CD14-positive monocyte (primary cell): ENCODE data around the gene VSTM4. TPM values are rescaled to one million over a fixed set of nuclear protein-coding genes. Genes with fewer than 3 reads are reported as not detected.

Source experiments
- DNase-seq, 3 donors: peaks; one replicate each; pipeline ENCODE4 v3.0.0-alpha.2; 2011 to 2022
- H2AFZ ChIP-seq: 2 replicates; pipeline ENCODE4 v1.6.0; 2012; ENCODE audit warnings: mild to moderate bottlenecking, low read depth, low read length, inconsistent platforms; ENCODE audit not compliant: insufficient read depth, poor library complexity, severe bottlenecking
- H3K27ac ChIP-seq, 2 donors: 1 replicate in 1 of 2; 2 replicates in 1 of 2; pipeline ENCODE4 v1.5.1; 2012 to 2013; ENCODE audit warnings: low read length in 2 of 2, control low read depth in 1 of 2, inconsistent platforms in 1 of 2, low read depth in 1 of 2, mild to moderate bottlenecking in 1 of 2
- H3K27me3 ChIP-seq, 2 donors: one replicate each; pipeline versions ENCODE4 v1.6.0 to v1.6.1; 2011 to 2013; ENCODE audit warnings: low read length in 2 of 2; ENCODE audit not compliant: control insufficient read depth in 2 of 2, insufficient read depth in 2 of 2
- H3K36me3 ChIP-seq, 2 donors: replicated peaks in 1 of 2; 1 replicate in 1 of 2; 2 replicates in 1 of 2; pipeline versions ENCODE4 v1.5.1 to v1.6.1; 2012 to 2013; ENCODE audit warnings: low read length in 2 of 2, control low read depth in 1 of 2, inconsistent platforms in 1 of 2, mild to moderate bottlenecking in 1 of 2; ENCODE audit not compliant: insufficient read depth in 2 of 2, control insufficient read depth in 1 of 2
- H3K4me1 ChIP-seq, 2 donors: 1 replicate in 1 of 2; 2 replicates in 1 of 2; pipeline versions ENCODE4 v1.5.1 to v1.6.1; 2012 to 2013; ENCODE audit warnings: low read length in 2 of 2, control low read depth in 1 of 2, inconsistent platforms in 1 of 2, mild to moderate bottlenecking in 1 of 2, moderate library complexity in 1 of 2; ENCODE audit not compliant: insufficient read depth in 2 of 2, control insufficient read depth in 1 of 2
- H3K4me2 ChIP-seq: replicated peaks from 2 replicates; pipeline ENCODE3; 2012; ENCODE audit warnings: low read length, moderate library complexity, mild to moderate bottlenecking; ENCODE audit not compliant: poor library complexity, severe bottlenecking; ENCODE audit errors: extremely low read depth
- H3K4me3 ChIP-seq, 3 experiments: fragments of 200-600 bp in 1 of 3; sonication (generic) in 1 of 3; replicated peaks in 1 of 3; 1 replicate in 2 of 3; 2 replicates in 1 of 3; pipeline ENCODE4 v1.5.1; 2011 to 2013; ENCODE audit warnings: low read length in 3 of 3, mild to moderate bottlenecking in 3 of 3, control low read depth in 2 of 3, low read depth in 2 of 3, inconsistent platforms in 1 of 3, moderate library complexity in 1 of 3
- H3K79me2 ChIP-seq: 2 replicates; pipeline ENCODE4 v1.6.0; 2012; ENCODE audit warnings: mild to moderate bottlenecking, control low read depth, inconsistent platforms, low read length, moderate library complexity; ENCODE audit not compliant: insufficient read depth
- H3K9ac ChIP-seq: 2 replicates; pipeline ENCODE4 v1.6.0; 2017; ENCODE audit warnings: low read length, mild to moderate bottlenecking; ENCODE audit not compliant: insufficient read depth, poor library complexity, severe bottlenecking
- H3K9me3 ChIP-seq, 2 donors: replicated peaks in 1 of 2; 1 replicate in 1 of 2; 2 replicates in 1 of 2; pipeline versions ENCODE4 v1.5.1 to v1.6.1; 2012 to 2013; ENCODE audit warnings: low read length in 2 of 2, control low read depth in 1 of 2; ENCODE audit not compliant: control insufficient read depth in 1 of 2, insufficient read depth in 1 of 2
- H4K20me1 ChIP-seq: 2 replicates; pipeline ENCODE4 v1.6.0; 2012; ENCODE audit warnings: mild to moderate bottlenecking, low read length, control low read depth, moderate library complexity; ENCODE audit not compliant: insufficient read depth
- H3K27ac Mint-ChIP-seq, 7 donors: one replicate each; pipeline ENCODE4 v1.8.0; 2020; ENCODE audit warnings: mild to moderate bottlenecking in 7 of 7, mixed read lengths in 7 of 7, moderate library complexity in 6 of 7, inconsistent platforms in 2 of 7
- H3K27me3 Mint-ChIP-seq, 3 donors: one replicate each; pipeline ENCODE4 v1.8.0; 2021 to 2022; ENCODE audit warnings: low read depth in 3 of 3, mild to moderate bottlenecking in 3 of 3, mixed read lengths in 3 of 3, moderate library complexity in 3 of 3, inconsistent platforms in 1 of 3
- H3K36me3 Mint-ChIP-seq, 2 donors: one replicate each; pipeline ENCODE4 v1.8.0; 2020; ENCODE audit warnings: mixed read lengths in 2 of 2, inconsistent platforms in 1 of 2, mild to moderate bottlenecking in 1 of 2
- H3K4me1 Mint-ChIP-seq: one replicate; pipeline ENCODE4 v1.8.0; 2020; ENCODE audit warnings: mild to moderate bottlenecking, mixed read lengths
- H3K4me3 Mint-ChIP-seq, 2 donors: one replicate each; pipeline ENCODE4 v1.8.0; 2020; ENCODE audit warnings: mild to moderate bottlenecking in 2 of 2, mixed read lengths in 2 of 2, moderate library complexity in 1 of 2
- H3K9me3 Mint-ChIP-seq, 7 donors: one replicate each; pipeline ENCODE4 v1.8.0; 2020 to 2022; ENCODE audit warnings: mixed read lengths in 7 of 7, mild to moderate bottlenecking in 6 of 7, moderate library complexity in 6 of 7, inconsistent platforms in 2 of 7
- WGBS: methylation state at CpG from one replicate; pipeline ENCODE4 v1.1.5; 2013; ENCODE audit warnings: missing lambda C conversion rate; ENCODE audit not compliant: insufficient coverage; 5-methylcytosine and 5-hydroxymethylcytosine counted together
- intact Hi-C, 2 donors: fragments of 100-400 bp; cut with micrococcal nuclease; formaldehyde crosslinking; loops; one replicate each; pipeline versions ENCODE4 v1.15.0 to v1.15.1; 2023
- polyA plus RNA-seq, 3 donors: library from polyadenylated mRNA; depleted of rRNA in 1 of 3; unstranded in 2 of 3; stranded (reverse) in 1 of 3; fragments of 300-500 nt in 2 of 3; fragments of >200 nt in 1 of 3; fragmentation: Illumina TruSeq in 2 of 3; gene quantifications; 1 replicate in 2 of 3; 2 replicates in 1 of 3; pipeline ENCODE4 v1.2.3, GENCODE V29; 2012 to 2021
- TF ChIP-seq, protein P1 (sequence below): fragments of 200-600 bp; IDR thresholded peaks from one replicate; pipeline ENCODE4 v1.8.0; 2022; ENCODE audit warnings: antibody characterized with exemption, mild to moderate bottlenecking

VSTM4 gene
- polyA plus RNA-seq, 3 donors, result not detected

DNA sequence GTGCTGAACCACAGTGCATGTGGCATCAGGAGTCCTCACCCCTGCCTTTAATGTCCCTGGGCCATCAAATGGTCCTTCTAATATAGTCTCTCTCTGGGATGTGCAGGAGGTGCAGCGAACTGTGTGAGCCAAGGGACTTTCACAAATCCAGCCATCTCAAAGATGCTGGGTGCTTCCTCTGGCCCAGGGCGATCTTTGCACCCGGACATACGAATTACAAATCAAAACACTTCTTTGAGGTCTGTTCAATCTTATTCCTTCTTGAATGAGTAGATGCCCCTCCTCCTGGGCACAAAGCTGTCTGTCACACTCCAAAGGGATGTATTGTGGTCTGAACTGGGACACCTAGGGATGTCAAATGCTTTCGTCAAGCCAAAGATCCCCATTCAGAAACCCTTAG is 60.6 kb downstream of the VSTM4 start:
- Mint-ChIP-seq H3K9me3 (peaks cover 0 to 4% (median 0%) of the 10 kb centered on the region in 7 donors), H3K4me1 (no peaks in the 10 kb centered on the region), H3K4me3 (no peak overlapping the region), H3K27me3 (peaks cover 0 to 6% (median 0%) of the 10 kb centered on the region in 3 donors), H3K27ac (no peak overlapping the region), H3K36me3 (no peaks in the 10 kb centered on the region)
- Histone ChIP-seq H3K27me3 (no peaks in the 10 kb centered on the region), H3K9me3 (no peaks in the 10 kb centered on the region), H4K20me1 (no peaks in the 10 kb centered on the region), H3K4me1 (no peaks in the 10 kb centered on the region), H3K27ac (no peak overlapping the region), H3K9ac (no peak overlapping the region), H3K4me3 (no peak overlapping the region), H3K36me3 (no peaks in the 10 kb centered on the region), H3K4me2 (no peak overlapping the region), H2AFZ (no peak overlapping the region), H3K79me2 (no peaks in the 10 kb centered on the region)
- intact Hi-C loops, result no loop called here
- no peak for DNase-seq
- TF ChIP-seq, protein P1, sequence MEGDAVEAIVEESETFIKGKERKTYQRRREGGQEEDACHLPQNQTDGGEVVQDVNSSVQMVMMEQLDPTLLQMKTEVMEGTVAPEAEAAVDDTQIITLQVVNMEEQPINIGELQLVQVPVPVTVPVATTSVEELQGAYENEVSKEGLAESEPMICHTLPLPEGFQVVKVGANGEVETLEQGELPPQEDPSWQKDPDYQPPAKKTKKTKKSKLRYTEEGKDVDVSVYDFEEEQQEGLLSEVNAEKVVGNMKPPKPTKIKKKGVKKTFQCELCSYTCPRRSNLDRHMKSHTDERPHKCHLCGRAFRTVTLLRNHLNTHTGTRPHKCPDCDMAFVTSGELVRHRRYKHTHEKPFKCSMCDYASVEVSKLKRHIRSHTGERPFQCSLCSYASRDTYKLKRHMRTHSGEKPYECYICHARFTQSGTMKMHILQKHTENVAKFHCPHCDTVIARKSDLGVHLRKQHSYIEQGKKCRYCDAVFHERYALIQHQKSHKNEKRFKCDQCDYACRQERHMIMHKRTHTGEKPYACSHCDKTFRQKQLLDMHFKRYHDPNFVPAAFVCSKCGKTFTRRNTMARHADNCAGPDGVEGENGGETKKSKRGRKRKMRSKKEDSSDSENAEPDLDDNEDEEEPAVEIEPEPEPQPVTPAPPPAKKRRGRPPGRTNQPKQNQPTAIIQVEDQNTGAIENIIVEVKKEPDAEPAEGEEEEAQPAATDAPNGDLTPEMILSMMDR, result no peak
- 100% methylated on average over 1 of the region's 5 CpGs for WGBS

DNA sequence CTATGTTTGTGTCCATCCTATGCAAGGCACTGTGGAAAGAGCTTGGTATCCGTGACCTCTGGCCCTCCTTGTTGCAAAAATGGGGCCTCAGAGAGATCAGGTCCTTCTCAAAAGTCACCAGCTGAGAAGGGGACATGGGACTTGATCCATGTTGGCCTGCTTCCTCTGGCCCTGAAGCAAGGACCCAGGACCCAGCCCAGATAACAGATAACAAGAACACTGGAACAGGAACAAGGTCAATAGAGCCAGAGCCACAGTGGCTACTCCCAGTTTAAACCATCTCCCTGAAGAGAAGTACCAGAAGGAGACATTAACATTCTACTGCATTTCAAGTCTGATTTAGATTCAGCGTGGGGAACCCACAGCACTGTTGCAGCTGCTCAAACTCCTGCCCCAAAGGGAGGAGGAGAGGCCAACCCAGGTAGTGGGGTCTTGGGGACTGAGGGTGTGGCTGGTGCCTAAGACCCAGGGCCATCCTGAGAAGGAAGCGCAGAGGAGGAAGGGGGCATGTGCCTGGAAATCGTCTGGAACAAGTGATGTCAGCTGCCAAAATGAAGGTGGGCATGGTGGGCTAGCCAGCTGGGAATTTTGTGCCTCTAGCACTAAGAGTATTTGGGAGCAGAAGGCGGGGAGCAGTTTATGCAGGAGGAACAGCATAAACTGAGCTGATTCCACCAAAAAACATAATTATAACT is 61.2 kb downstream of the VSTM4 start:
- Histone ChIP-seq H3K4me3 (no peak overlapping the region), H3K27me3 (no peaks in the 10 kb centered on the region), H3K36me3 (no peaks in the 10 kb centered on the region), H2AFZ (no peak overlapping the region), H3K9me3 (no peaks in the 10 kb centered on the region), H3K4me1 (no peaks in the 10 kb centered on the region), H4K20me1 (no peaks in the 10 kb centered on the region), H3K79me2 (no peaks in the 10 kb centered on the region), H3K27ac (no peak overlapping the region), H3K9ac (no peak overlapping the region), H3K4me2 (no peak overlapping the region)
- H3K9me3 Mint-ChIP-seq, result peaks cover 0 to 4% (median 0%) of the 10 kb centered on the region in 7 donors
- no peak for DNase-seq
- no peak overlapping the region for H3K4me3 Mint-ChIP-seq
- peaks cover 0 to 6% (median 0%) of the 10 kb centered on the region in 3 donors for H3K27me3 Mint-ChIP-seq
- no peak overlapping the region for H3K27ac Mint-ChIP-seq
- 88% methylated on average over 4 of the region's 5 CpGs for WGBS
- H3K36me3 Mint-ChIP-seq, result no peaks in the 10 kb centered on the region
- H3K4me1 Mint-ChIP-seq, result no peaks in the 10 kb centered on the region
- TF ChIP-seq, protein P1, result no peak
- intact Hi-C loops, result no loop called here
